GM12878 (cell line): Measurements from ENCODE around the gene LRRC8D. TPM values are rescaled to one million over a fixed set of nuclear protein-coding genes. Genes with fewer than 3 reads are reported as not detected.

Experiments used
- ATAC-seq: fragments of 200-7000 bp; cut with Tn5 transposase; 3 replicates; pipeline ENCODE4 v1.9.1; 2020; ENCODE audit warnings: mild to moderate bottlenecking, moderate library complexity
- BruUV-seq: library from RNA; stranded (reverse); fragments of 400-500 nt; replicated peaks from 2 replicates; lab custom pipeline; 2021; lab: Mats Ljungman, UMichigan
- CTCF ChIA-PET: fragments of 300-600 bp; sonication (Branson Sonifier 250); formaldehyde crosslinking; extraction: SDS; loops from one replicate; lab custom pipeline; 2021; ENCODE audit warnings: inconsistent platforms; lab: Yijun Ruan, JAX
- POLR2A ChIA-PET: fragments of 350-600 bp; formaldehyde crosslinking; extraction: SDS; loops from one replicate; lab custom pipeline; 2021; ENCODE audit warnings: inconsistent platforms; lab: Charles Lee
- RAD21 ChIA-PET: fragments of 300-600 bp; sonication (Branson Sonifier 250); formaldehyde crosslinking; loops from one replicate; lab custom pipeline; 2023; ENCODE audit warnings: antibody characterized with exemption; ENCODE audit not compliant: unreplicated experiment; lab: Charles Lee
- SMC1A ChIA-PET: fragments of 300-600 bp; sonication (Branson Sonifier 250); formaldehyde crosslinking; loops from one replicate; lab custom pipeline; 2023; ENCODE audit not compliant: unreplicated experiment, uncharacterized antibody; lab: Charles Lee
- DNase-seq: peaks from one replicate; pipeline ENCODE4 v3.0.0-alpha.2; 2011; ENCODE audit warnings: low read depth, low spot score
- FAIRE-seq: peaks from 3 replicates; lab custom pipeline; 2011; peaks lifted over from hg19 to GRCh38; lab: Jason Lieb, UNC
- H2AFZ ChIP-seq: 2 replicates; pipeline ENCODE4 v1.6.0; 2011; ENCODE audit warnings: low read depth, low read length, control low read depth; ENCODE audit not compliant: control insufficient read depth
- H3K27ac ChIP-seq: 2 replicates; pipeline ENCODE4 v1.5.1; 2011; ENCODE audit warnings: control low read depth; ENCODE audit not compliant: control insufficient read depth, insufficient read depth
- H3K27me3 ChIP-seq, 2 experiments: replicated peaks in 1 of 2; 2 replicates each; pipeline versions ENCODE4 v1.6.0 to v1.6.1; 2011; ENCODE audit warnings: low read length in 1 of 2; ENCODE audit not compliant: control insufficient read depth in 2 of 2, insufficient read depth in 2 of 2
- H3K36me3 ChIP-seq, 2 experiments: 2 replicates each; pipeline ENCODE4 v1.5.1; 2011; ENCODE audit warnings: low read length in 1 of 2; ENCODE audit not compliant: control insufficient read depth in 2 of 2, insufficient read depth in 2 of 2
- H3K4me1 ChIP-seq: 2 replicates; pipeline ENCODE4 v1.6.1; 2011; ENCODE audit warnings: mild to moderate bottlenecking, low read length, moderate library complexity, mixed read lengths; ENCODE audit not compliant: control insufficient read depth, insufficient read depth
- H3K4me2 ChIP-seq: 2 replicates; pipeline ENCODE4 v1.6.0; 2011; ENCODE audit warnings: control low read depth; ENCODE audit not compliant: control insufficient read depth, insufficient read depth
- H3K4me3 ChIP-seq: fragments of 200-600 bp; sonication (generic); 2 replicates; pipeline ENCODE4 v1.5.1; 2016
- H3K79me2 ChIP-seq: 2 replicates; pipeline ENCODE4 v1.6.0; 2011; ENCODE audit warnings: low read length; ENCODE audit not compliant: control insufficient read depth, insufficient read depth
- H3K9ac ChIP-seq: 2 replicates; pipeline ENCODE4 v1.8.0; 2011; ENCODE audit warnings: low read length, control low read depth, mixed read lengths; ENCODE audit not compliant: control insufficient read depth, insufficient read depth
- H3K9me3 ChIP-seq: replicated peaks from 3 replicates; pipeline ENCODE4 v1.5.1; 2011; ENCODE audit warnings: mild to moderate bottlenecking, low read length; ENCODE audit not compliant: control insufficient read depth, insufficient read depth
- H4K20me1 ChIP-seq: 2 replicates; pipeline ENCODE4 v1.6.0; 2011; ENCODE audit not compliant: control insufficient read depth, insufficient read depth
- CHD2 ChIP-seq: IDR thresholded peaks from 2 replicates; pipeline ENCODE4 v1.6.1; 2011; ENCODE audit warnings: low read depth, low read length, improper control_type of control experiment, borderline replicate concordance
- EED ChIP-seq: sonication (generic); IDR thresholded peaks from 2 replicates; pipeline ENCODE4 v1.6.1; 2016; ENCODE audit warnings: antibody characterized with exemption, low read depth
- FOS ChIP-seq: IDR thresholded peaks from 3 replicates; pipeline ENCODE4 v1.6.1; 2011; ENCODE audit warnings: borderline replicate concordance; ENCODE audit not compliant: insufficient read length; ENCODE audit errors: extremely low read depth
- GATAD2B ChIP-seq: fragments of 450-650 bp; conservative IDR thresholded peaks from 2 replicates; pipeline ENCODE4 v1.6.1; 2017; ENCODE audit warnings: low read depth, mild to moderate bottlenecking, moderate library complexity
- HDGF ChIP-seq: fragments of 450-650 bp; IDR thresholded peaks from 2 replicates; pipeline ENCODE4 v1.6.1; 2016; ENCODE audit warnings: antibody characterized with exemption
- KAT2A ChIP-seq: conservative IDR thresholded peaks from 2 replicates; pipeline ENCODE4 v1.6.1; 2011; ENCODE audit warnings: low read depth, low read length; ENCODE audit not compliant: control insufficient read depth
- MEF2A ChIP-seq: IDR thresholded peaks from 2 replicates; pipeline ENCODE4 v1.6.1; 2011; ENCODE audit warnings: low read depth, mild to moderate bottlenecking, low read length, moderate library complexity; ENCODE audit not compliant: insufficient read depth
- POU2F2 ChIP-seq: IDR thresholded peaks from 3 replicates; pipeline ENCODE4 v1.6.1; 2011; ENCODE audit warnings: low read depth, mild to moderate bottlenecking, low read length, borderline replicate concordance
- RCOR1 ChIP-seq: conservative IDR thresholded peaks from 2 replicates; pipeline ENCODE4 v1.6.1; 2012; ENCODE audit warnings: low read depth, low read length, improper control_type of control experiment
- RFX5 ChIP-seq: IDR thresholded peaks from 2 replicates; pipeline ENCODE4 v1.6.1; 2011; ENCODE audit warnings: low read depth, low read length, improper control_type of control experiment
- RUNX3 ChIP-seq: IDR thresholded peaks from 2 replicates; pipeline ENCODE4 v1.6.1; 2012; ENCODE audit warnings: low read length, inconsistent platforms
- SIX5 ChIP-seq: IDR thresholded peaks from 2 replicates; pipeline ENCODE4 v1.6.1; 2011; ENCODE audit warnings: mild to moderate bottlenecking, low read depth, low read length, moderate library complexity; ENCODE audit not compliant: severe bottlenecking
- TAF1 ChIP-seq: IDR thresholded peaks from 2 replicates; pipeline ENCODE4 v1.6.1; 2011; ENCODE audit warnings: mild to moderate bottlenecking, low read depth, low read length, borderline replicate concordance
- TBL1XR1 ChIP-seq: IDR thresholded peaks from 2 replicates; pipeline ENCODE4 v1.6.1; 2012; ENCODE audit warnings: low read depth, low read length, improper control_type of control experiment
- TCF7 ChIP-seq: IDR thresholded peaks from 2 replicates; pipeline ENCODE4 v1.6.1; 2014; ENCODE audit warnings: antibody characterized with exemption, borderline replicate concordance
- ZNF217 ChIP-seq: fragments of 450-650 bp; IDR thresholded peaks from 2 replicates; pipeline ENCODE4 v1.6.1; 2017; ENCODE audit warnings: antibody characterized with exemption, mild to moderate bottlenecking
- WGBS: methylation state at CpG from one replicate; pipeline ENCODE4 v1.1.6; 2016; ENCODE audit warnings: low lambda C conversion rate; ENCODE audit not compliant: insufficient replicate concordance, insufficient coverage; ENCODE audit errors: missing lambda C conversion rate; 5-methylcytosine and 5-hydroxymethylcytosine counted together
- in situ Hi-C: fragments of 300-500 bp; cut with MboI; formaldehyde crosslinking; loops from 9 replicates; pipeline ENCODE4 v1.14.3; 2018; ENCODE audit warnings: mixed read lengths
- intact Hi-C: fragments of 100-400 bp; cut with micrococcal nuclease; formaldehyde crosslinking; loops from one replicate; pipeline ENCODE4 v1.14.2; 2022; ENCODE audit not compliant: unreplicated experiment
- polyA plus RNA-seq, 11 experiments: library from polyadenylated mRNA; depleted of rRNA in 4 of 11; unstranded in 6 of 11; stranded (reverse) in 5 of 11; fragments of >200 nt; fragmentation: Nextera tagmentation in 4 of 11; fragmentation: Illumina TruSeq in 1 of 11; extraction: Ambion mirVana in 4 of 11; extraction: Trizol in 1 of 11; gene quantifications; 1 replicate in 1 of 11; 2 replicates in 10 of 11; pipeline versions ENCODE4 v1.2.1 to v1.2.3, GENCODE V29; 2011 to 2016; ENCODE audit warnings: inconsistent platforms in 2 of 11, missing spikeins in 2 of 11, low read depth in 1 of 11
- total RNA-seq, 4 experiments: library from RNA; depleted of rRNA in 3 of 4; stranded (reverse); fragments of >200 nt in 3 of 4; fragmentation: Illumina TruSeq in 1 of 4; extraction: Trizol in 1 of 4; gene quantifications; 2 replicates each; pipeline versions ENCODE4 v1.2.1 to v1.2.3, GENCODE V29; 2013 to 2021
- TF ChIP-seq, protein P1 (sequence below): fragments of 450-650 bp; IDR thresholded peaks from 2 replicates; pipeline ENCODE4 v1.6.1; 2018; ENCODE audit warnings: borderline replicate concordance, mild to moderate bottlenecking; ENCODE audit not compliant: partially characterized antibody
- TF ChIP-seq, protein P2 (sequence below): fragments of 150-350 bp; IDR thresholded peaks from 2 replicates; pipeline ENCODE4 v1.6.1; 2014; ENCODE audit warnings: mild to moderate bottlenecking, low read depth, low read length
- TF ChIP-seq, protein P3 (sequence below): IDR thresholded peaks from 2 replicates; pipeline ENCODE4 v1.6.1; 2012; ENCODE audit warnings: low read depth, low read length, improper control_type of control experiment
- TF ChIP-seq, protein P4 (sequence below): IDR thresholded peaks from 2 replicates; pipeline ENCODE4 v1.6.1; 2012; ENCODE audit warnings: low read length, inconsistent platforms

Gene LRRC8D
- total and polyA plus RNA-seq, 10 of the 15 experiments (the other 5 are each of a cell fraction or from before 2014, with no cell fraction given), result 5.6 to 44.1 (median 26.8) TPM

DNA sequence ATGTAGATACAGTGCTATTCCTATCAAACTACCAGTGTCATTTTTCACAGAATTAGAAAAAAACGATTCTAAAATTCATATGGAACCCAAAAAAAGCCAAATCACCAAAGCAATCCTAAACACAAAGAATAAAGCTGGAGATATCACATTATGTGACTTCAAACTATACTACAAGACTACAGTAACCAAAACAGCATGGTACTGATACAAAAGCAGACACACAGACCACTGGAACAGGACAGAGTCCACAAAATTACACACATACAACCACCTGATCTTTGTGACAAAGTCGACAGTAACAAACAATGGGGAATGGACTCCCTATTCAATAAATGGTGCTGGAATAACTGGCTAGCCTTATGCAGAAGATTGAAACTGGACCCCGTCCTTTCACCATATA lies 102.7 kb downstream of the LRRC8D start:
- Histone ChIP-seq H3K79me2 (0 out of 2 replicates have a peak, but pooled peaks cover 3% of the 10 kb centered on the region), H3K9me3 (peaks cover 3% of the 10 kb centered on the region; the same call in 2 of the 3 replicates), H3K27ac (no peak overlapping the region), H3K36me3 (no peaks in the 10 kb centered on the region; a peak in 1 of 4 replicates), H3K4me3 (no peak overlapping the region), H2AFZ (no peak overlapping the region), H3K27me3 (no peaks in the 10 kb centered on the region), H3K4me2 (no peak overlapping the region), H3K4me1 (no peaks in the 10 kb centered on the region), H3K9ac (no peak overlapping the region), H4K20me1 (no peaks in the 10 kb centered on the region)
- DNase-seq, result no peak
- BruUV-seq, result no TSS peak
- WGBS, result 97% methylated on average over 3 of the region's 3 CpGs
- in situ Hi-C loops, result no loop called here
- intact Hi-C loops, result no loop called here
- ChIA-PET SMC1A (interaction anchor here (1.3 kb wide), 1 partner anchor 11 kb away, joined by 3 read pairs; no protein-coding TSS in a partner anchor), RAD21 (no interaction called here), CTCF (no interaction called here), POLR2A (no interaction called here)
- no peak for FAIRE-seq
- TF ChIP-seq GATAD2B, result no peak
- TF ChIP-seq RUNX3, result no peak
- TF ChIP-seq, protein P1, sequence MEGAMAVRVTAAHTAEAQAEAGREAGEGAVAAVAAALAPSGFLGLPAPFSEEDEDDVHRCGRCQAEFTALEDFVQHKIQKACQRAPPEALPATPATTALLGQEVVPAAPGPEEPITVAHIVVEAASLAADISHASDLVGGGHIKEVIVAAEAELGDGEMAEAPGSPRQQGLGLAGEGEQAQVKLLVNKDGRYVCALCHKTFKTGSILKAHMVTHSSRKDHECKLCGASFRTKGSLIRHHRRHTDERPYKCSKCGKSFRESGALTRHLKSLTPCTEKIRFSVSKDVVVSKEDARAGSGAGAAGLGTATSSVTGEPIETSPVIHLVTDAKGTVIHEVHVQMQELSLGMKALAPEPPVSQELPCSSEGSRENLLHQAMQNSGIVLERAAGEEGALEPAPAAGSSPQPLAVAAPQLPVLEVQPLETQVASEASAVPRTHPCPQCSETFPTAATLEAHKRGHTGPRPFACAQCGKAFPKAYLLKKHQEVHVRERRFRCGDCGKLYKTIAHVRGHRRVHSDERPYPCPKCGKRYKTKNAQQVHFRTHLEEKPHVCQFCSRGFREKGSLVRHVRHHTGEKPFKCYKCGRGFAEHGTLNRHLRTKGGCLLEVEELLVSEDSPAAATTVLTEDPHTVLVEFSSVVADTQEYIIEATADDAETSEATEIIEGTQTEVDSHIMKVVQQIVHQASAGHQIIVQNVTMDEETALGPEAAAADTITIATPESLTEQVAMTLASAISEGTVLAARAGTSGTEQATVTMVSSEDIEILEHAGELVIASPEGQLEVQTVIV, result no peak
- TF ChIP-seq POU2F2, result no peak
- no peak for TF ChIP-seq FOS
- no peak for TF ChIP-seq TAF1
- no peak for TF ChIP-seq HDGF
- TF ChIP-seq, protein P2, sequence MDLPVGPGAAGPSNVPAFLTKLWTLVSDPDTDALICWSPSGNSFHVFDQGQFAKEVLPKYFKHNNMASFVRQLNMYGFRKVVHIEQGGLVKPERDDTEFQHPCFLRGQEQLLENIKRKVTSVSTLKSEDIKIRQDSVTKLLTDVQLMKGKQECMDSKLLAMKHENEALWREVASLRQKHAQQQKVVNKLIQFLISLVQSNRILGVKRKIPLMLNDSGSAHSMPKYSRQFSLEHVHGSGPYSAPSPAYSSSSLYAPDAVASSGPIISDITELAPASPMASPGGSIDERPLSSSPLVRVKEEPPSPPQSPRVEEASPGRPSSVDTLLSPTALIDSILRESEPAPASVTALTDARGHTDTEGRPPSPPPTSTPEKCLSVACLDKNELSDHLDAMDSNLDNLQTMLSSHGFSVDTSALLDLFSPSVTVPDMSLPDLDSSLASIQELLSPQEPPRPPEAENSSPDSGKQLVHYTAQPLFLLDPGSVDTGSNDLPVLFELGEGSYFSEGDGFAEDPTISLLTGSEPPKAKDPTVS, result no peak
- TF ChIP-seq, protein P3, sequence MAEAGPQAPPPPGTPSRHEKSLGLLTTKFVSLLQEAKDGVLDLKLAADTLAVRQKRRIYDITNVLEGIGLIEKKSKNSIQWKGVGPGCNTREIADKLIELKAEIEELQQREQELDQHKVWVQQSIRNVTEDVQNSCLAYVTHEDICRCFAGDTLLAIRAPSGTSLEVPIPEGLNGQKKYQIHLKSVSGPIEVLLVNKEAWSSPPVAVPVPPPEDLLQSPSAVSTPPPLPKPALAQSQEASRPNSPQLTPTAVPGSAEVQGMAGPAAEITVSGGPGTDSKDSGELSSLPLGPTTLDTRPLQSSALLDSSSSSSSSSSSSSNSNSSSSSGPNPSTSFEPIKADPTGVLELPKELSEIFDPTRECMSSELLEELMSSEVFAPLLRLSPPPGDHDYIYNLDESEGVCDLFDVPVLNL, result no peak
- no peak for TF ChIP-seq TCF7
- TF ChIP-seq CHD2, result no peak
- no peak for TF ChIP-seq RCOR1
- TF ChIP-seq EED, result no peak
- TF ChIP-seq KAT2A, result no peak
- TF ChIP-seq TBL1XR1, result no peak
- TF ChIP-seq, protein P4, sequence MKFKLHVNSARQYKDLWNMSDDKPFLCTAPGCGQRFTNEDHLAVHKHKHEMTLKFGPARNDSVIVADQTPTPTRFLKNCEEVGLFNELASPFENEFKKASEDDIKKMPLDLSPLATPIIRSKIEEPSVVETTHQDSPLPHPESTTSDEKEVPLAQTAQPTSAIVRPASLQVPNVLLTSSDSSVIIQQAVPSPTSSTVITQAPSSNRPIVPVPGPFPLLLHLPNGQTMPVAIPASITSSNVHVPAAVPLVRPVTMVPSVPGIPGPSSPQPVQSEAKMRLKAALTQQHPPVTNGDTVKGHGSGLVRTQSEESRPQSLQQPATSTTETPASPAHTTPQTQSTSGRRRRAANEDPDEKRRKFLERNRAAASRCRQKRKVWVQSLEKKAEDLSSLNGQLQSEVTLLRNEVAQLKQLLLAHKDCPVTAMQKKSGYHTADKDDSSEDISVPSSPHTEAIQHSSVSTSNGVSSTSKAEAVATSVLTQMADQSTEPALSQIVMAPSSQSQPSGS, result no peak
- TF ChIP-seq SIX5, result no peak
- no peak for TF ChIP-seq MEF2A
- no peak for TF ChIP-seq RFX5
- no peak for TF ChIP-seq ZNF217
- ATAC-seq, result no peak
